Heart right ventricle (tissue), 16 donors: ENCODE results near the gene HIPK3. TPM values are rescaled to one million over a fixed set of nuclear protein-coding genes. Genes with fewer than 3 reads are reported as not detected.

Experiments used
- ATAC-seq, 8 donors: fragments of 200-7000 bp; cut with Tn5 transposase; one replicate each; pipeline ENCODE4 v1.9.1; 2020; ENCODE audit warnings: mild to moderate bottlenecking in 8 of 8, moderate library complexity in 8 of 8, moderate number of reproducible peaks in 1 of 8
- DNase-seq, 2 donors: peaks; one replicate each; pipeline ENCODE4 v3.0.0-alpha.2; 2020
- H3K27ac ChIP-seq, 10 donors: fragments of 200-600 bp; sonication (generic) in 2 of 10; one replicate each; pipeline versions ENCODE4 v1.5.0 to v1.8.0; 2020 to 2022; ENCODE audit warnings: mild to moderate bottlenecking in 3 of 10
- H3K27me3 ChIP-seq, 7 donors: fragments of 200-600 bp; one replicate each; pipeline ENCODE4 v1.8.0; 2021 to 2022; ENCODE audit warnings: mild to moderate bottlenecking in 2 of 7
- H3K36me3 ChIP-seq, 9 donors: fragments of 200-600 bp; sonication (generic) in 1 of 9; one replicate each; pipeline versions ENCODE4 v1.5.0 to v1.8.0; 2020 to 2022; ENCODE audit warnings: mild to moderate bottlenecking in 2 of 9
- H3K4me1 ChIP-seq, 9 donors: fragments of 200-600 bp; sonication (generic) in 1 of 9; one replicate each; pipeline versions ENCODE4 v1.5.0 to v1.8.0; 2020 to 2022; ENCODE audit warnings: mild to moderate bottlenecking in 4 of 9
- H3K4me3 ChIP-seq, 10 donors: fragments of 200-600 bp; sonication (generic) in 2 of 10; one replicate each; pipeline versions ENCODE4 v1.5.0 to v1.8.0; 2020 to 2022; ENCODE audit warnings: mild to moderate bottlenecking in 7 of 10, moderate library complexity in 2 of 10
- H3K9me3 ChIP-seq, 11 donors: fragments of 200-600 bp in 10 of 11; sonication (generic) in 2 of 11; one replicate each; pipeline versions ENCODE4 v1.5.0 to v1.8.0; 2013 to 2022; ENCODE audit warnings: mild to moderate bottlenecking in 2 of 11, control low read depth in 1 of 11, moderate library complexity in 1 of 11
- WGBS, 2 donors: extraction: QIAGEN DNeasy Blood & Tissue Kit; methylation state at CpG; one replicate each; pipeline ENCODE4 v1.1.7; 2013; ENCODE audit warnings: inconsistent platforms in 1 of 2; 5-methylcytosine and 5-hydroxymethylcytosine counted together
- intact Hi-C, 10 donors: fragments of 100-400 bp; cut with DNase I; formaldehyde crosslinking; loops; one replicate each; pipeline versions ENCODE4 v1.11.1 to v1.14.2; 2022
- polyA plus RNA-seq, 2 donors: library from polyadenylated mRNA; stranded (reverse); fragments of 200-250 nt; gene quantifications; one replicate each; pipeline ENCODE4 v1.2.3, GENCODE V29; 2013
- total RNA-seq, 10 donors: library from RNA; stranded (reverse); fragmentation: NEBNext Ultra II Directional in 3 of 10; extraction: Animal tissue kit (Norgen Biotek cat#: 25700) in 3 of 10; gene quantifications; one replicate each; pipeline versions ENCODE4 v1.2.1 to v1.2.4, GENCODE V29; 2021 to 2023
- TF ChIP-seq, protein P1 (sequence below), 9 donors: fragments of 200-600 bp; sonication (generic) in 2 of 9; IDR thresholded peaks; one replicate each; pipeline versions ENCODE4 v1.5.0 to v1.8.0; 2021 to 2022; ENCODE audit warnings: antibody characterized with exemption in 9 of 9, mild to moderate bottlenecking in 5 of 9, moderate library complexity in 1 of 9
- donor health status: Arrhythmogenic right ventricular cardiomyopathy.
- donor health status: ischemic (EF 13 %, LVEDD 7.1; RV severe dilation, severe dysfunction).
- donor health status: healthy with polysubstance abuse.
- donor health status: DM: no; HTN: yes; CAD: no.
- donor health status: DM: no; HTN: no; CAD: no.
- donor health status: ischemic (EF 25% LVEDD 6.9; RV normal size, moderate dysfunction).
- donor health status: ischemic (EF 25% LVEDD 5.7; RV mildly dilated, moderate dysfunction).
- donor health status: healthy.
- donor health status: DM: yes; HTN: yes; CAD: no.
- donor health status: Ischemic cardiomyopathy.
- donor health status: ischemic (EF 35%, LVEDD 5.7; RV mildly dilated, moderate dysfunction).
- donor health status: nonischemic (EF 11% LVEDD 7.7; RV severe dilation, severe dysfunction).
- donor health status: DM: yes; HTN: yes; CAD: no.
- donor health status: PGD.
- donor health status: ischemic (EF 29% LVEDD 5.4; RV normal size, mild dysfunction).
- donor health status: nonischemic (EF 23%, LVEDD 6.1; RV moderate dilation, normal function).

Gene HIPK3
- total and polyA plus RNA-seq, 12 donors, result 15.9 to 334 (median 276) TPM

DNA sequence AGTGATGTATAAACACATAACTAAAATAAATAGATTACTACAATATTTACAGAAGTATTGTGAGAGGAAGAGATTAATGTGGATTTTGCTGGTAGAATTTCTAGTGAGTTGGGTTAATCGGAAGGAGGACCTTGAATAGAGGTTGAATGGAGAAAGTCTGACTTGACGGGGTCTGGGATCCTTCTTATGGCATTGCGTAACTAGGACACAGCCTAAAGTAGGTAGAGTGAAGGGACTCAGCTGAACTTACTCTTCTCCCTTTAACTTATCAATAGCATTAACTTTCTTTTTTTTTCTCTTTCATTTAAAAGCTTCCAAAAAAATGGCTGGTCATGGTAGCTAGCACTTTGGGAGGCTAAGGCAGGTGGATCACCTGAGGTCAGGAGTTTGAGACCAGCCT is 139.2 kb downstream of the HIPK3 start:
- intact Hi-C loops, result no loop called here

DNA sequence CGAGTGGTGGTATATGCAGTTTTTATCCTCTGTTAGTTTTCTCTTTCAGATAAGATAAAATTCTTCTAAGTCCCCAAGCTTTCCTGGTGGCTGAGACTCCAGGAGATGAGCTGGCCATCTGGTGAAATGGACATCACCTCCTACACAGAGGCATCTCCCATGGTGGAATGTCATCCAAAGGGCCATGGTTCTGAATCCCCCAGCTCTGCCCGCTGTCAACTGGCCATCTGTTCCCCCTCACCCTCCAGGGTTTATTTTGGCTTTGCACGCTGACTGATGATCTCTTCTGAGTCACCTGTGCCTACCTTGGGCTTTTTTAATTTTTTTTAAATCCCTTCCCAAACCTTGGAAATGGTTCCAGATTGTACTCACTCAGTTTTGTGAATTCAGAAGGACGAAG is 142.2 kb downstream of the HIPK3 start:
- Histone ChIP-seq H3K27me3 (peaks cover 0 to 12% (median 0%) of the 10 kb centered on the region in 7 donors), H3K9me3 (no peaks in the 10 kb centered on the region), H3K36me3 (no peaks in the 10 kb centered on the region), H3K27ac (no peak overlapping the region), H3K4me1 (no peaks in the 10 kb centered on the region), H3K4me3 (no peak overlapping the region)
- no peak for DNase-seq
- intact Hi-C loops, result no loop called here
- TF ChIP-seq, protein P1, sequence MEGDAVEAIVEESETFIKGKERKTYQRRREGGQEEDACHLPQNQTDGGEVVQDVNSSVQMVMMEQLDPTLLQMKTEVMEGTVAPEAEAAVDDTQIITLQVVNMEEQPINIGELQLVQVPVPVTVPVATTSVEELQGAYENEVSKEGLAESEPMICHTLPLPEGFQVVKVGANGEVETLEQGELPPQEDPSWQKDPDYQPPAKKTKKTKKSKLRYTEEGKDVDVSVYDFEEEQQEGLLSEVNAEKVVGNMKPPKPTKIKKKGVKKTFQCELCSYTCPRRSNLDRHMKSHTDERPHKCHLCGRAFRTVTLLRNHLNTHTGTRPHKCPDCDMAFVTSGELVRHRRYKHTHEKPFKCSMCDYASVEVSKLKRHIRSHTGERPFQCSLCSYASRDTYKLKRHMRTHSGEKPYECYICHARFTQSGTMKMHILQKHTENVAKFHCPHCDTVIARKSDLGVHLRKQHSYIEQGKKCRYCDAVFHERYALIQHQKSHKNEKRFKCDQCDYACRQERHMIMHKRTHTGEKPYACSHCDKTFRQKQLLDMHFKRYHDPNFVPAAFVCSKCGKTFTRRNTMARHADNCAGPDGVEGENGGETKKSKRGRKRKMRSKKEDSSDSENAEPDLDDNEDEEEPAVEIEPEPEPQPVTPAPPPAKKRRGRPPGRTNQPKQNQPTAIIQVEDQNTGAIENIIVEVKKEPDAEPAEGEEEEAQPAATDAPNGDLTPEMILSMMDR (IDR thresholded peaks at IDR 0.05), result no peak
- 81 to 83% methylated on average over 4 of the region's 4 CpGs for WGBS, 2 donors
- no peak for ATAC-seq

More for the DNA sequence above, 139.2 kb downstream of the HIPK3 start:
- ATAC-seq (no peak), DNase-seq (no peak)
- Histone ChIP-seq H3K9me3 (no peaks in the 10 kb centered on the region), H3K4me3 (no peak overlapping the region), H3K36me3 (no peaks in the 10 kb centered on the region), H3K27me3 (peaks cover 0 to 12% (median 0%) of the 10 kb centered on the region in 7 donors), H3K27ac (no peak overlapping the region), H3K4me1 (no peaks in the 10 kb centered on the region)
- TF ChIP-seq, protein P1 (IDR thresholded peaks at IDR 0.05), result no peak
- WGBS, 2 donors, result 95 to 97% methylated on average over 3 of the region's 3 CpGs

DNA sequence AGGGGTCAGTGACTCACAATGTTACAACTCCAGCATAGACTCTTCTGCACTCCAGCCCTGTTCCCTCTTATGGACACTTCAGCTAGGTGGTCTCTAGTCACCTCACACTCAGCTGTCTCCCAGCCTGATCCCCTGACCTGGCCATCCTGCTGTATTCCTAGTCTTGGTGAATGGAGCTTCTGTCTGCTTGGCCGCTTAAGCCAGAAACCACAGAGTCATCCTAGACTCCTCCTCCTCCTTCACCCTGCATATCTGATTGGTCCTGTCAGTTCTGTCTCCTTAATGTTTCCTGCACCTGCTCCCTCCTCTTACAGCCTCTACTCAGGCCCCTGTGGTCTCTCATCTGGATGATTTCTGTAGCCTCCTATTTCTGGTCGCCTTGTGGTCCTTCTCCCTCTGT is 144.9 kb downstream of the HIPK3 start:
- DNase-seq (no peak), ATAC-seq (no peak)
- Histone ChIP-seq H3K9me3 (no peaks in the 10 kb centered on the region), H3K27me3 (peaks cover 0 to 10% (median 0%) of the 10 kb centered on the region in 7 donors), H3K36me3 (no peaks in the 10 kb centered on the region), H3K4me1 (no peaks in the 10 kb centered on the region), H3K4me3 (no peak overlapping the region), H3K27ac (no peak overlapping the region)
- TF ChIP-seq, protein P1 (IDR thresholded peaks at IDR 0.05), result no peak
- intact Hi-C loops, result no loop called here
- WGBS, 2 donors, result 85% methylated on average over 2 of the region's 2 CpGs

DNA sequence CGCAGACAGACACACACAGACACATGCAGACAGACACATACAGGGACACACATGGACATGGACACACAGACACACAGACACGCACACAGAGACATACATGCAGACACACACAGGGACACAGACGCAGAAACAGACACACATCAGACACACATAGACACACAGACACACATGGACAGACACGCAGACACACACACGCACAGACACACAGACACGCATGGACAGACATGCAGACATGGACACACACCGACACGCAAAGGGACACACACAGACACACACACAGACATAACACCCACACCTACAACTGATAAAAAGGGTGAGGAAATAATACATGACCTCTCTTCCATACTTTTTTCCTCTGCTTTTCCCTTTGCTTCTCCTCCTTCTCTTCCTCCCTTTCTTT is 146.2 kb downstream of the HIPK3 start:
- Histone ChIP-seq H3K27me3 (peaks cover 0 to 10% (median 0%) of the 10 kb centered on the region in 7 donors), H3K9me3 (no peaks in the 10 kb centered on the region), H3K36me3 (no peaks in the 10 kb centered on the region), H3K4me3 (no peak overlapping the region), H3K27ac (no peak overlapping the region), H3K4me1 (no peaks in the 10 kb centered on the region)
- 96 to 97% methylated on average over 8 of the region's 8 CpGs for WGBS, 2 donors
- intact Hi-C loops, result no loop called here
- TF ChIP-seq, protein P1 (IDR thresholded peaks at IDR 0.05), result no peak
- DNase-seq, result no peak
- no peak for ATAC-seq
